ENCODE measurements around the gene TNFSF4.

- peak in 1 of 6 experiments; percentile 12 for TF ChIP-seq CTCF (IDR thresholded peaks at IDR 0.05)
- TF ChIP-seq POLR2A (IDR thresholded peaks at IDR 0.05), result no peak
Measured at GRCh38 chr1:173206816-173207568, at the start of gene TNFSF4.
